RWPE2 (cell line): ENCODE measurements around the gene RPP30.

Experiments used
- ATAC-seq: fragments of 200-7000 bp; cut with Tn5 transposase; 3 replicates; pipeline ENCODE4 v1.9.1; 2021; ENCODE audit warnings: low read depth
- DNase-seq: peaks from one replicate; pipeline ENCODE4 v3.0.0-alpha.2; 2020; ENCODE audit warnings: low spot score
- H3K27ac ChIP-seq: fragments of 450-650 bp; 2 replicates; pipeline ENCODE4 v1.5.1; 2017; ENCODE audit warnings: mild to moderate bottlenecking; ENCODE audit not compliant: poor library complexity, severe bottlenecking
- H3K27me3 ChIP-seq: fragments of 250-450 bp; sonication (Bioruptor Pico); 2 replicates; pipeline ENCODE4 v1.5.1; 2021; ENCODE audit warnings: mild to moderate bottlenecking, moderate library complexity; ENCODE audit not compliant: insufficient read depth, poor library complexity, severe bottlenecking
- H3K36me3 ChIP-seq: fragments of 250-450 bp; sonication (Bioruptor Pico); 2 replicates; pipeline ENCODE4 v1.5.1; 2020; ENCODE audit warnings: low read depth, mild to moderate bottlenecking, moderate library complexity
- H3K4me1 ChIP-seq: fragments of 250-450 bp; sonication (Bioruptor Pico); 2 replicates; pipeline ENCODE4 v1.5.1; 2021; ENCODE audit warnings: mild to moderate bottlenecking, moderate library complexity; ENCODE audit not compliant: insufficient read depth, poor library complexity, severe bottlenecking
- H3K4me3 ChIP-seq: fragments of 250-450 bp; sonication (Bioruptor Pico); 2 replicates; pipeline ENCODE4 v1.5.1; 2021; ENCODE audit warnings: mild to moderate bottlenecking, moderate library complexity; ENCODE audit not compliant: severe bottlenecking
- H3K9me3 ChIP-seq: fragments of 250-450 bp; sonication (Bioruptor Pico); 2 replicates; pipeline ENCODE4 v1.5.1; 2021; ENCODE audit warnings: mild to moderate bottlenecking, moderate library complexity; ENCODE audit not compliant: severe bottlenecking
- CTCF ChIP-seq: fragments of 450-650 bp; IDR thresholded peaks from one replicate; pipeline ENCODE4 v1.5.1; 2017; ENCODE audit warnings: mild to moderate bottlenecking, moderate library complexity; ENCODE audit not compliant: poor library complexity, severe bottlenecking

The RPP30 gene

GRCh38 chr10:90945491-90946070 is 73.8 kb downstream of the RPP30 start:
- H3K36me3 ChIP-seq: no peaks in the 10 kb centered on the region
- TF ChIP-seq CTCF: no peak
- H3K4me3 ChIP-seq: no peak overlapping the region
- H3K9me3 ChIP-seq: no peaks in the 10 kb centered on the region
- H3K27me3 ChIP-seq: no peaks in the 10 kb centered on the region
- no peak overlapping the region for H3K27ac ChIP-seq
- no peak for DNase-seq
- ATAC-seq: no peak
- H3K4me1 ChIP-seq: no peaks in the 10 kb centered on the region

GRCh38 chr10:90947030-90947960 is 75.5 kb downstream of the RPP30 start:
- Histone ChIP-seq H3K9me3 (no peaks in the 10 kb centered on the region), H3K36me3 (no peaks in the 10 kb centered on the region), H3K27ac (no peak overlapping the region), H3K4me1 (no peaks in the 10 kb centered on the region), H3K27me3 (no peaks in the 10 kb centered on the region), H3K4me3 (no peak overlapping the region)
- no peak for DNase-seq
- no peak for TF ChIP-seq CTCF
- no peak for ATAC-seq
